ENCODE results near the gene CCDC141. TPM values are rescaled to one million over a fixed set of nuclear protein-coding genes. Genes with fewer than 3 reads are reported as not detected.

The CCDC141 gene
- total and polyA plus RNA-seq, 4 donors, result 2.1 to 48.1 (median 14.6) TPM

GRCh38 chr2:178807227-178808008 lies 242.5 kb downstream of the CCDC141 start, which contains the start of gene TTN:
TSS of gene TTN (minus strand) at chr2:178807423. CDS start at chr2:178804642, 2,781 bp downstream.
- Histone ChIP-seq H3K4me3 (no peak within 1 kb of the TSS), H3K9me3 (ENCODE audit: control insufficient read depth in 4 of 4, insufficient read depth in 3 of 4, low read length in 3 of 4) (no peaks in the 10 kb centered on the region), H3K9ac (ENCODE audit: insufficient read depth in 1 of 2, low read length in 2 of 2) (no peak within 1 kb of the TSS), H3K4me1 (ENCODE audit: control insufficient read depth in 5 of 5, insufficient read depth in 5 of 5, low read length in 5 of 5) (peaks cover 0 to 6% (median 0%) of the 10 kb centered on the region in 5 donors), H3K36me3 (ENCODE audit: control insufficient read depth in 4 of 4, insufficient read depth in 4 of 4, low read length in 4 of 4) (peaks cover 0 to 8% (median 0%) of the 10 kb centered on the region in 4 donors), H3K27ac (ENCODE audit: low read depth in 1 of 2, low read length in 1 of 2) (peak within 1 kb of the TSS in 1 of 2 donors; percentile 93), H3K27me3 (ENCODE audit: control insufficient read depth in 3 of 3, insufficient read depth in 3 of 3, low read length in 2 of 3) (no peaks in the 10 kb centered on the region)
- no peak for DNase-seq
- TF ChIP-seq CTCF (IDR thresholded peaks at IDR 0.05; ENCODE audit: control extremely low read depth, extremely low read depth), result no peak
- WGBS, 2 donors, result 91% methylated on average over 10 of the region's 10 CpGs
- ATAC-seq (ENCODE audit: insufficient read depth, low FRiP score), result no peak

- Histone ChIP-seq H3K27ac (ENCODE audit: low read depth in 1 of 2, low read length in 1 of 2) (no peak overlapping the region), H3K9me3 (ENCODE audit: control insufficient read depth in 4 of 4, insufficient read depth in 3 of 4, low read length in 3 of 4) (no peaks in the 10 kb centered on the region), H3K27me3 (ENCODE audit: control insufficient read depth in 3 of 3, insufficient read depth in 3 of 3, low read length in 2 of 3) (no peaks in the 10 kb centered on the region), H3K4me1 (ENCODE audit: control insufficient read depth in 5 of 5, insufficient read depth in 5 of 5, low read length in 5 of 5) (peaks cover 0 to 5% (median 0%) of the 10 kb centered on the region in 5 donors), H3K9ac (ENCODE audit: insufficient read depth in 1 of 2, low read length in 2 of 2) (no peak overlapping the region), H3K4me3 (no peak overlapping the region), H3K36me3 (ENCODE audit: control insufficient read depth in 4 of 4, insufficient read depth in 4 of 4, low read length in 4 of 4) (peaks cover 0 to 14% (median 0%) of the 10 kb centered on the region in 4 donors)
- DNase-seq (no peak), ATAC-seq (ENCODE audit: insufficient read depth, low FRiP score) (no peak)
- no peak for TF ChIP-seq CTCF (IDR thresholded peaks at IDR 0.05; ENCODE audit: control extremely low read depth, extremely low read depth)
- 90 to 95% methylated on average over 1 of the region's 1 CpG for WGBS, 2 donors
These were observed 243.4 kb downstream of the CCDC141 start for GRCh38 chr2:178806543-178806942.

GRCh38 chr2:178805457-178805856 lies 244.5 kb downstream of the CCDC141 start:
- WGBS, 2 donors, result 77% methylated on average over 2 of the region's 2 CpGs
- ATAC-seq (ENCODE audit: insufficient read depth, low FRiP score) (no peak), DNase-seq (peak in 1 of 3 donors; percentile 2)
- H3K27ac ChIP-seq (ENCODE audit: low read depth in 1 of 2, low read length in 1 of 2), result peak overlapping the region in 1 of 2 donors; percentile 57
- no peak for TF ChIP-seq CTCF (IDR thresholded peaks at IDR 0.05; ENCODE audit: control extremely low read depth, extremely low read depth)
- H3K9ac ChIP-seq (ENCODE audit: insufficient read depth in 1 of 2, low read length in 2 of 2), result no peak overlapping the region
- H3K4me3 ChIP-seq, result no peak overlapping the region
- H3K9me3 ChIP-seq (ENCODE audit: control insufficient read depth in 4 of 4, insufficient read depth in 3 of 4, low read length in 3 of 4), result no peaks in the 10 kb centered on the region
- H3K27me3 ChIP-seq (ENCODE audit: control insufficient read depth in 3 of 3, insufficient read depth in 3 of 3, low read length in 2 of 3), result no peaks in the 10 kb centered on the region
- H3K36me3 ChIP-seq (ENCODE audit: control insufficient read depth in 4 of 4, insufficient read depth in 4 of 4, low read length in 4 of 4), result peaks cover 0 to 14% (median 0%) of the 10 kb centered on the region in 4 donors
- no peaks in the 10 kb centered on the region for H3K4me1 ChIP-seq (ENCODE audit: control insufficient read depth in 5 of 5, insufficient read depth in 5 of 5, low read length in 5 of 5)

Data from lung (tissue), 12 donors.